GM12891 (cell line): ENCODE data around the gene NCOA4. TPM values are rescaled to one million over a fixed set of nuclear protein-coding genes. Genes with fewer than 3 reads are reported as not detected.
A peak's percentile ranks its signal among the peaks of the same experiment; 100 is the strongest.

Experiments
- DNase-seq: peaks from one replicate; pipeline ENCODE4 v3.0.0; 2011; ENCODE audit warnings: low spot score; ENCODE audit not compliant: insufficient read length
- FAIRE-seq: peaks from 2 replicates; lab custom pipeline; 2011; peaks lifted over from hg19 to GRCh38; lab: Jason Lieb, UNC
- PAX5 ChIP-seq: IDR thresholded peaks from 2 replicates; pipeline ENCODE4 v1.6.1; 2011; ENCODE audit warnings: low read length, moderate library complexity, mild to moderate bottlenecking; ENCODE audit not compliant: insufficient read depth, severe bottlenecking
- POLR2A ChIP-seq: IDR thresholded peaks from 2 replicates; pipeline ENCODE4 v1.6.1; 2011; ENCODE audit warnings: low read depth, low read length, control low read depth
- POLR2AphosphoS5 ChIP-seq: IDR thresholded peaks from 2 replicates; pipeline ENCODE4 v1.6.1; 2011; ENCODE audit warnings: low read depth, low read length, control low read depth
- POU2F2 ChIP-seq: IDR thresholded peaks from 2 replicates; pipeline ENCODE4 v1.6.1; 2011; ENCODE audit warnings: low read depth, mild to moderate bottlenecking, control low read depth, low read length, moderate library complexity
- SPI1 ChIP-seq: IDR thresholded peaks from 2 replicates; pipeline ENCODE4 v1.6.1; 2011; ENCODE audit warnings: low read depth, low read length, control low read depth
- TAF1 ChIP-seq: IDR thresholded peaks from 2 replicates; pipeline ENCODE4 v1.6.1; 2011; ENCODE audit warnings: low read depth, low read length, control low read depth
- polyA plus RNA-seq: library from polyadenylated mRNA; unstranded; fragments of >200 nt; gene quantifications from one replicate; pipeline ENCODE4 v1.2.1, GENCODE V29; 2012; ENCODE audit warnings: low read depth, missing spikeins, inconsistent platforms; ENCODE audit not compliant: missing spikeins

NCOA4 gene
- 60.1 TPM for polyA plus RNA-seq

DNA sequence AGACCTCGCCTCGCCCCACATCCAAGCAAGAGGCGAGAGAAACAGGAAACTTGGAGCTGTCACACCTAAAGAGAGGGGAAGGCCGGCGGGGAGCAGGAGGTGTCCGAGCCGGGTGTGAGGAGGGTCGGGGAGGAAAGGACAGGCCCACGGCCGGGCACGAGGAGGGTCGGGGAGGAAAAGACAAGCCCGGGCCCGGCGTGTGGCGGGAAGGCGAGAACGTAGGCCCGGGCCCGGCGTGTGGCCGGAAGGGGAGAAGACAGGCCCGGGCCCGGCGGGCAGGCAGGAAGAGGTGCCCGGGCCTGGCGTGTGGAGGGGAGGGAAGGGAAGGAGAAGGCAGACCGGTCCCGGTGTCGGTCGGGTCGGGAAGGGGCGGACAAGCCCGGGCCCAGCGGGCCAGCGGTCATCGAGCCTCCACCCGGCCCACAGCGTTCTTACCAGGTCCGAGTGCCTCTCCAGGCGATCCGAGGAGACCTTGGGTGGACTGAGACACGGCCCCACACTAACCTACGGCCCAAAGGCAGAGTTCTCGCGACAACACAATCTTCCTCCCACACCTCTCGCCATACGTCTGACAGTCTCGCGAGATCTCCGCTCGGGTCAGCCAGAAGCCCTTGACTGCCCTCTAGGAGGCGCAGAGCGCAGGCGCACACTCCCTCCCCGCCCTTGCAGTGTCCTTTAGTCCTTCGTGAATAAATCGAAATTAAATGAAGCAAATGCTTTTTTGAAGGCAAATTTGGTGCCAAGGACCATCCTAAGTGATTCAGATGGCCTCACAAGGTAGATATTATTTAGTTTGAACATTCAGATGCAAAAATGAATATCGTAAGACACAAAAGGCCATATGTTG lies at the start of gene NCOA4:
Gene NCOA4, minus strand, starts transcription at position 533 of the 847 bp plus-strand sequence. CDS start 13,943 bp downstream, outside the sequence.
- peak; percentile 97 for TF ChIP-seq POLR2AphosphoS5
- peak; percentile 93 for TF ChIP-seq TAF1
- TF ChIP-seq POLR2A, result peak; percentile 95
- TF ChIP-seq POU2F2, result peak; percentile 41; the same call in 1 of the 2 replicates
- TF ChIP-seq SPI1, result no peak
- no peak for TF ChIP-seq PAX5
- FAIRE-seq, result no peak
- DNase-seq, result peak; percentile 93

- DNase-seq (no peak), FAIRE-seq (no peak)
- no peak for TF ChIP-seq PAX5
Measured at GRCh38 chr10:46079831-46080585, 49.6 kb upstream of the NCOA4 start.

DNA sequence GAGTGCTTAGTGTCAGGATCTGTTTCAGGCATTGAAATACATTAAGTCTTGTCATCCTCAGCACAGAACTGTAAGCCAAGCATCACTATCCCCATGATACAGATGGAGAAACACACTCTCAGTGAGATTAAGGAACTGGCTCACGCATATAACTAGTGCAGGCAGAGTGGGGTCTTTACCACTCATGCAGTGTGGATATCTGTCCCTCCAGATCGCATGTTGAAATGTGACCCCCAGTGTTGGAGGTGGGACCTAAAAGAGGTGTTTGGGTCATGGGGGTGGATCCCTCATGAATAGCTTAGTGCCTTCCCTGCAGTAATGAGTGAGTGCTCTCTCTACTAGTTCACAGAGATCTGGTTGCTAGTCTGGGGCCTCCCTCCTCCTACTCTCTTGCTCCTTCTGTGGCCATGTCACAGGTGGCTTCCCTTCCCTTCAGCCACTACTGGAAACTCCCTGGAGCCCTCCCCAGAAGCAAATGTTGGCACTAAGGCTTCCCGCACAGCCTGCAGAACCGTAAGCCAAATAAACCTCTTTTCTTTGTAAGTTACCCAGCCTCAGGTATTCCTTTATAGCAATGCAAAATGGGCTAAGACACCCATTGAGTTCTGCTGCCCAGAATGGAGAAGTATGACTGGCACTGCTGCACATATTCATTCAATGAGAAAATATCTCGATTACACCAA lies 47.4 kb upstream of the NCOA4 start:
- TF ChIP-seq POU2F2, result no peak
- no peak for TF ChIP-seq POLR2A
- no peak for TF ChIP-seq SPI1
- TF ChIP-seq PAX5, result no peak
- TF ChIP-seq TAF1, result no peak
- TF ChIP-seq POLR2AphosphoS5, result no peak
- no peak for FAIRE-seq
- no peak for DNase-seq

- FAIRE-seq (no peak), DNase-seq (no peak)
Measured at GRCh38 chr10:46077141-46077554, 46.7 kb upstream of the NCOA4 start.

GRCh38 chr10:46075869-46076268 lies 45.4 kb upstream of the NCOA4 start:
- DNase-seq (no peak), FAIRE-seq (no peak)

More at GRCh38 chr10:46077141-46077554, 46.7 kb upstream of the NCOA4 start:
- TF ChIP-seq PAX5 (no peak), TAF1 (no peak), POU2F2 (no peak), POLR2A (no peak), SPI1 (no peak), POLR2AphosphoS5 (no peak)

GRCh38 chr10:46074196-46074946 lies 43.9 kb upstream of the NCOA4 start:
- DNase-seq (no peak), FAIRE-seq (no peak)
- no peak for TF ChIP-seq POLR2AphosphoS5
- no peak for TF ChIP-seq POU2F2
- no peak for TF ChIP-seq PAX5

More at GRCh38 chr10:46075869-46076268, 45.4 kb upstream of the NCOA4 start:
- TF ChIP-seq POLR2AphosphoS5, result no peak
- TF ChIP-seq PAX5, result no peak
- no peak for TF ChIP-seq TAF1
- TF ChIP-seq SPI1, result no peak
- TF ChIP-seq POLR2A, result no peak
- TF ChIP-seq POU2F2, result no peak

DNA sequence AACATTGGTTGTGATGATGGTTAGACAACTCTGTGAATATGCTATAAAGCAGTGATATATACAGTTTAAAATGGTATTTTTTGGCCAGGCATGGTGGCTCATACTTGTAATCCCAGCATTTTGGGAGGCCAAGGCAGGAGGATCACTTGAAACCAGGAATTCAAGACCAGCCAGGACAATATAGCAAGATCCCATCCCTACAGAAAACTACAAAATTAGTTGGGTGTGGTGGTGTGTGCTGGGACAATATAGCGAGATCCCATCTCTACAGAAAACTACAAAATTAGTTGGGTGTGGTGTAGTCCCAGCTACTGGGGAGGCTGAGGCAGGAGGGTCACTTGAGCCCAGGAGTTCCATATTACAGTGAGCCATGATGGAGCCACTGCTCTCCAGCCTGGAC lies 43.1 kb upstream of the NCOA4 start:
- FAIRE-seq (no peak), DNase-seq (no peak)
- TF ChIP-seq TAF1, result no peak

- FAIRE-seq (no peak), DNase-seq (no peak)
- TF ChIP-seq POLR2A, result no peak
- no peak for TF ChIP-seq POU2F2
- TF ChIP-seq PAX5, result no peak
- no peak for TF ChIP-seq POLR2AphosphoS5
- no peak for TF ChIP-seq SPI1
- no peak for TF ChIP-seq TAF1
Measured at GRCh38 chr10:46070749-46071148, 40.3 kb upstream of the NCOA4 start.
